NCI-H2196 treated with DMSO at 0.1 percent for 48 hours (cell line): Measurements from ENCODE around the gene DNPEP.
A peak's percentile ranks its signal among the peaks of the same experiment; 100 is the strongest.

Source experiments
- DNase-seq: peaks from one replicate; lab custom pipeline; 2025; ENCODE audit not compliant: unreplicated experiment; lab: John Stamatoyannopoulos, UW

The DNPEP gene

DNA sequence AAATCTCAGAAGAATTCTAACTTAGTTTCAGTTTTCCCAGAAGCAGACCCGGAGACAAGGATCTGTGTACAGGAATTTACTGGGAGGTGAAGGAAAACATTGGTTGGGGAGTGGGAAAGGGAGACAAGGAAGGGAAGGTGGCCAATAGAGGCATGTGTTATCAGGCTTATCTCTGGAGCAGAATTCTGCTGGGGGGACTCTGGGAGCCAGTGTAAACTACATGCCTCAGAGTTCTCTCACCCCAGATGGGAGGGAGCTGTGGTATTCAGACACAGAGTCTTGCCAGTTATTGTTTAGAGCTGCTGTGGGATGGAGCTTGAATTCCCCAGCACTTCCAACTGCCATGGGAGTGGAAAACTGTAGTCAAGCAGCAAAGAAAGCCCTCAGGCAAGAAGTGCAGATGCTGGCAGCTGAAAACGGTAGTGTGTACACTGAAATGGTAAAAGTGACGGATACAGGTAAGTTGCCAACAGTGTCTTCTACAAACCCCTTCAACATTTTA, 19.0 kb downstream of the DNPEP start:
- peak; percentile 32 for DNase-seq

DNA sequence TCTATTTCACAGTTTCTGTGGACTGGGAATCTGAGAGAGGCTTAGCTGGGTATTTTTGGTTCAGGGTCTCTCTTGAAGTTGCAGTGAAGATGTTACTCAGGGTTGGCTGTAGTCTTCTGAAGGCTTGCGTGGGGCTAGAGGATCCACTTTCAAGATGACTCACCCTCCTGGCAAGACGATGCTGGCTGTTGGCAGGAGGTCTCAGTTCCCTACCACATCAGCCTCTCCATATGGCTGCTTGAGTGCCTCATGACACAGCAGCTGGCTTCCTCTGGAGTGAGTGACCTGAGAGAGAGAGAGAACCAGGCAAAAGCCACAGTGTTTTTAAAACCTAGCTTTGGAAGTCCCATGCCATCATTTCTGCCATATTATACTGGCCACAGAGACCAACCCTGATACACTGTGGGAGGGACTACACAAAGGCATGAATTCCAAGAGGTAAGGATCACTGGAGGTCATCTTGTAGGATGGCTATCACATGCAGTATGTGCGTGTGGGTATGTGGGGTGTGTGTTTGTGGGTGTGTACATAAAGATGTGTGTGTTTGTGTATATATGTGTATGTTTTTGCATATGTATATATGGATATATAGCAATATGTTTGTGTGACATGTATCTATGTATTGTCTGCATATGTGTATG, 25.1 kb downstream of the DNPEP start:
- peak; percentile 66 for DNase-seq

DNA sequence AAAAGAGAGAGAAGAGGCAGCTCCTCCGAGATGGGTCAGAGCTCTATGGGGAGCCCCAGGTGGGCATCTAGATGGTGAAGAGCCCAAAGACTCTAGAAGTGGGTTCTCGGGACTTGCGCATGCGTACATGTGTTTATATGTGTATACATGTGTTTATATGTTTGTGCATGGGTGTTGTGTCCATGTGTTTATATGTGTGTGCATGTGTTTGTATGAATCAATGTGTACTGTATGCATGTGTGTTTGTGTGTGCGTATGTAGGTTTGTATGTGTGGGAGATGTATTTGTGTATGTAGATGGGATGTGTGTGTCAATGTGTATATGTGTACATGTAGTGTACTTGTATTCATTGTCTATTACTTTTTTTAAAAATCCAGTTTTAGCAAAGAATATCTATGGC, 25.6 kb downstream of the DNPEP start:
- no peak for DNase-seq

DNA sequence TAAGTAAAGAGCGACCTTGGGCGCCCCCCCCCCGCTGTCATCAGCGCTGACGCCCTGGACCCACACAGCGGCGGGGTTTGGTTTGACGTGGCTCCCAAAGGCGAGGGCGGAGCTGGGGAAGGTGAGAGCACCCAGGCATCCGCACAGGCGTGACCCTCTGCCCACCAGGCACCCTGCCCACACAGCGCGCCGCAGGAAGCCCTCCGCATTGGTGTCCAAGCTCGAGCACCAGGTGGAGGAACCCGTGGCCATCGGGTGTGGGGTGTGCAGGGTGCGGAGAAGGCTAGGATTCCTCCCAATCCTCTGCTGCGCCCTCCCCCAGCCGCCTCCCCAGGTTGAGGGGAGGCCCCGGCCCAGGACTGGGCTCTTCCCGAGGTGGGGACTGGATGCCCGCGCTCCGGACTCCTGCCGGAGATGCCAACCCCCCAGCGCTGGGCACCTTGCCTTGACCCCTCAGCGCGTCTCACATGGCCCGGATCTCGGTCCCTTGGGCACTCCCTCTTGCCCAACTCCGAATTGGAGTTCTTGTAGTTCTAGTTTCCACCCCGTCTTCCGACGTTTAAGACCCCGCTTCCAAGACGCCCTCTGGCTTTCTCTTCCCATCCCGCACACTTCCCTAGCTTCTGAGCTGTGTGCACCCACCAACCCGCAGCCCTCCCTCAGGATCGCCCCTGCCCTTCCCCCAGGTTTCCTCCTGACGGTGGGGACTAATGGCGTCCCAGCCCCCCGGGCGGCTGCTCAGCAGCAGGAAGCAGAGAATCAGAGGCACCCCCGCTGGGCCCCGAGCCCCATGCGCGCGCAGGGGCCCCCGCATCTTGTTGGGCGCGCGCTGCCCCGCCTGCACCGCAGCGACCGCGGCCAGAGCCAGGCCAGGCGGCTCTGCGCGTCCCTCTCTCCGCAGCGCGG, 29.3 kb downstream of the DNPEP start:
- DNase-seq: no peak

DNA sequence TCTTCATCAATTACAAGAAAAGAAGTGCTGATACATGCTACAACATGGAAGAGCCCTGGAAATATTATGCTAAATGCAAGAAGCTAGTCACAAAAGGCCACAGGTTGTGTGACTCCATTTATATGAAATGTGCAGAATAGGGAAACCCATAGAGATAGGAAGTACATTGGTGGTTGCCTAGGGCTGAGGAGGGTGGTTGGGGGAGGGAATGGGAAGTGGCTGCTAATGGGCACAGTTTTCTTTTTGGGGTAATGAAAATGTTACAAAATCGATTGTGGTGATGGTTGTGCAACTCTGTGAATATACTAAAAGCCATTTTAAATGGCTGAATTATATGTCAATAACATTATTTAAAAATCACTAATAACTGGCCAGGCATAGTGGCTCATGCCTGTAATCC, 30.9 kb downstream of the DNPEP start:
- no peak for DNase-seq

DNA sequence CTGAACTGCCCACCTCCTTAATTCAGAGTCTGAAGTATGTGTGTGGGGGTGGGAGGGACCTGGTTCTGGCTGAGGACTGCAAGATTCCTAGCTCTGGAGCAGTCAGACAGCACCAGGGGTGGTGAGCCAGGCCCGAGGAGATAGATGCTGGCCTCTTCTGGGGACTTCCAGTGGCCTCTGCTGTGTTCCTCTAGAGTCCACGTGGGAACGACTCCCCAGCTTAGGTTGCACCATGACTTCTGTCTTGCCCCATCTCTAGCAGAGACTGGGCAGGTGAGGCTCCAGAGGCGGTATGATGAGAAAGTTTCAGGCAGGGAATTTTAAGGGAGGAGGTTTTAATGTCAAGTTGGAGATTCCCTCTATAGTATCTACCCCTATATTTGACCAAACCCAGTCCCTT, 33.1 kb downstream of the DNPEP start:
- DNase-seq: no peak

DNA sequence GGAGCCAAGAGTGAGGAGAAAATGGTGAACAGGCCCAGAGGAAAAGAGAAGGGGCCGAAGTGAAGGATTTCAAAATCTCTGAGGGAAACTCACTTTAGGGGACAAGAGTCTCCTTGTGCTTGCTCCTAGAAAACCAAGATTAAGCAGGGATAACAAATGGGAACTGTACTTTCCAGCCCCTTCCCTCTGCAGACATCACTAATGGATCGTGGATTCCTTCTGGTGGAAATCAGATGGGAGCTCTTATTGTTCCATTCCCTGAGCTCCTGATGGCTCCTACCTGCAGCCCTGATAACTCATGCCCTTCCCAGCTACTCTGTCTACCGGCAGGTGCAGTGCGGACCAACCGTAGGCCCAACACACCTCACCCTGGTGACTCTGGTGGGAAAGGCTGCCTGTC, 34.6 kb downstream of the DNPEP start:
- no peak for DNase-seq

DNA sequence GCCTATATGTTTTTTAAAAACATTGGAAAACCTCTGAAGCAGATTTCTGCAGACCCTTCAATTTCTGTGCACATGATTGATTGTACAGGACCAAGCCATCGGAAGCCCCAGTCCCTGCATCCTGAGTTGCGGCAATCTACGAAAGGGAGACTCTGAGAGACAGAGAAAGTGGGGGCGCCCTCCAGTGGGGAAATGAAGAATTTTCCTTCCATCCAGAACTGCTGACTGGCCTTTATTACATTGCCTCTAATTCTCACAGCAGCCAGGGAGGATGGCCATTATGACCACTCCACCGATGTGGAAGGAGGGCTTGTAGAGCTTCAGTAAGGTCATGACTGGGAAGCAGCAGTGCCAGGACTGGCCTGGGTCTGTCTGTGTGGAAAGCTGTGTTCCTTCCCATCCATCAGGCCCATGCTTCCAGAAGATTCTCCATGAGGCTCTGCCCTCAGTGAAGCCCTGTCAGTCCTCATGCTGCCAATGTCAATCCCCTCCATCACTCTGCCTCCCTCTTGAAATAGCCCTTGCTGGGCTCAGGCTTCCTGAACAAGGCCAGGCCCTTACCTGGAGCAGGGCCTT, 35.2 kb downstream of the DNPEP start:
- DNase-seq: peak; percentile 39

DNA sequence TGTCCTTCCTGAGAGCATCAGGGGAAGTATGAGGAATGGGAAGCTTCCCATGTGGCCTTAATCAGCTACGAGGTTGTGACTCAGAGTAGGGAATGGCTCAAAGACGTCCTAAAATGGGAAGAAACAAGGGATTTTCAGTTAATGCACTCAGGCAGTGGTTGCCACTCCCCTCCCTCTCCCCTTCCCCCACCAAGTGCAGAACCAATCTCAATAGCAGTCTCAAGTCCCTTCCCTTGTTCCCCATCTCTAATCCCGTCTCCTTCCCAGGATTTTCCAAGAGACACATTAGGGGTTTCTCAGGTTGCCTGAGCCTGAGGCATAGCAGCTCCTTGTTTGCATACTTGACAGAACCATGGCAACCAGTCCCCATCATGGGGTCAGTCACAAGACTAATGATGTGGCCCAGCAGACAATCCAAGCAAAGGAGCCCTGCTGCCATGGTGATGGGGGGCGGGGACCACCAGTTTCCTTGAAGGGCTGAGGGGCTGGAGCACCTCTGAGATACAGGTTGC, 36.9 kb downstream of the DNPEP start:
- no peak for DNase-seq

DNA sequence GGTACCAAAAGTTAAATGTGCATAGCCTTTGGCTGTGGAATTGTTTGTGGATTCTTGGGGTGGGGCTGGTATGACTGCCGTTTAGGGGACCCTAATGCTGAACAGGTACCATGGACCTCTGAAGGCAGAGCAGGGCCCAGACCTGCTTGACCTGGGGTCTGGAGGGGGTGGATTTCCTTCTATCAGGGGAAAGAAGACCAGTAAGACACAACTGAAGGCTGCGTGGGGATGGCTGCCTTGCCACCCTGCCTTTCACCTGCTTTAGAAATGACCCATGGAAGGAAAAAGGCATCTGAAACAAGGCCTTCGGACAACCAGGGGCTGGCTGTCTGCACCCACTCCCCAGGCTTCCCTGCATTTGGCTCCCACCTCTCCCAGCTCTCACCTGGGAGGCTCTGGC, 37.5 kb downstream of the DNPEP start:
- DNase-seq: no peak

DNA sequence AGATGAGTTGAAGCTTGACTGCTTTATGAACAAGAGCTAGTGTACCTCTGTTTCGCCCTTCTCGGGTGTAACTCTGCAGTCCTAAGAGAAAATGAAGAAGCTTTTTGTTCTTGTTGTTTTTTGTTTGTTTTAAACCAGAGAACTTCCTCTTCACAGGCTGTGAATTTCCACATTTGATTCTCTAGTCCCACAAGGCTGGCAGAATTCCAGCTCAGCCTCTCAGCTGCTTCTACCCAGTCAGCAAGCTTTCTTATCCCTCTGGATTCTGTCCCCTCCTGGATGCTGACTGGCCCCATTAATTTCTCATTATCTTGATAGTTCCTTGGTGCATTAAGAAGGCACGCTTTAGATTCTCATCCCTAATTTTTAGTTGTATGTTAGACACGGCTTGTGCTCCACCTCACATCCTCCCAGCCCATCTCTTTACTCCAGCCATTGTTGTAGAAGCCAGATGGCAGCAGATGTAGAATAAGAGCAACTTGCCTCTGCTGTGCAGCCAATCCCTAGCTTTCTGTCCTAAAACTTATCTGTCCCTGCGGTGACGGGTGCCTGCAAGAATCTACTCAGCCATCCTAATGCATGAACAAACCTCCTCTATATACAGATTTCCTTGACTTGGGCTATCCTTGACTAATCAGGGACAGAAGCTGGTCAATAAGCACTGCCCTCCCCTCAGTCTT, 42.8 kb downstream of the DNPEP start:
- peak; percentile 69 for DNase-seq

DNA sequence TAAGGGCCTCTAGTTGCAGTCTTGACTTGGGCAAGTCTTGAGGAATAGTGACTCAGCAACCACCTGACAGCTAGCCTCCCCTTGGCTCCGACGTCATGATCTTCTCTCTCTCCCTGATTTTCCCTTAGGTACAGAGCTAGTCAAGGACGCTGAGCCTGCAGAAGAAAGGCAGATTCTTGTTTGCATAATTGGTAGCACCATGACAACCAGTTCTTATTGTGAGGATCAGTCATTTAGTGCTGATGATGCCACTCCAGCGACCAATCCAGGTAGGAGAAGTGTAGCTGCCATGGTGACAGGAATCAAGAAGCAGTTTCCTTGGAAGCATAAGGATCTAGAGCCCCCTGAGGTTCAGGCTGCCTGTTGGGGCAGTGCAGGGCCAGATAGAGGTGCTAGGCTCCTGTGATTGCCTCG, 52.3 kb downstream of the DNPEP start:
- DNase-seq: no peak

DNA sequence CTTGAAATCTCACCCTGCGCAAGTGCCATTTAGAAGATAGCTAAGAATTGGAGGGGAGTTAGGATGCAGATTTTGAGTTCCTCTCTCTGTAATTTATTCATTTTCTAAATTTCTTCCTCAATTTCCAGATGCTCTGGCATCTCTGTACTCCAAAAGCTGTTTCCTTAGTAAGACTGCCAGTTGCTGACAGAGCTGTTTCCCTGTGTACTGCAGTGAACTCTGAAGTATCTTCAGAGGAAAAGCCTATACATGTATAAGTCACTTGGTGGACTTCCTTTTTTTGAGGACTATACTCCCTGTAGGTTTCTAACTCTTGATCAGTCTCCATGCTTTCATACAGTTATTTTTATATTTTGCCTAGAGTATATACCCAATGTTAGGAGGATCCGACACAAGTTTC, 53.6 kb downstream of the DNPEP start:
- no peak for DNase-seq

DNA sequence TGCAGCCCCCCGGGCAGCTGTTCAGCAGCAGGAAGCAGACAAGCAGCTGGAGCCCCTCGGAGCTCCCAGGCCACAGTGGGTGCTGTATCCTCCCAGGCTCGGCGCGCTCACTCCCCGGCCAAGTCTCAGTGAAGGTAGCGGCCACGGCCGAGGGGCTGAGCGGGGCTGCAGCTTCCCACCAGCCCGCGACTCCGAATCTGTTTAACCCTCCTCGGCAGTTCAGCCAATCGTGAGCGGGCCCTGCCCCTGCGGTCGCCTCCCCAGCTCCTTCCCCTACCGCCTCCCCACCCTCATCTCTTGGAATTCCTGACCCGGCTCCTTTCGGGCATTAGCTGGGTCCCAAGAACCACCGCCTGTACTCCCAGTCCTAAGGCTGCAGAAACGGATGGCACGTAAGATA, 55.2 kb downstream of the DNPEP start, which contains the start of gene RESP18:
Gene RESP18 (minus strand): TSS at position 203 of the 400 bp plus-strand sequence.
- no peak for DNase-seq

DNA sequence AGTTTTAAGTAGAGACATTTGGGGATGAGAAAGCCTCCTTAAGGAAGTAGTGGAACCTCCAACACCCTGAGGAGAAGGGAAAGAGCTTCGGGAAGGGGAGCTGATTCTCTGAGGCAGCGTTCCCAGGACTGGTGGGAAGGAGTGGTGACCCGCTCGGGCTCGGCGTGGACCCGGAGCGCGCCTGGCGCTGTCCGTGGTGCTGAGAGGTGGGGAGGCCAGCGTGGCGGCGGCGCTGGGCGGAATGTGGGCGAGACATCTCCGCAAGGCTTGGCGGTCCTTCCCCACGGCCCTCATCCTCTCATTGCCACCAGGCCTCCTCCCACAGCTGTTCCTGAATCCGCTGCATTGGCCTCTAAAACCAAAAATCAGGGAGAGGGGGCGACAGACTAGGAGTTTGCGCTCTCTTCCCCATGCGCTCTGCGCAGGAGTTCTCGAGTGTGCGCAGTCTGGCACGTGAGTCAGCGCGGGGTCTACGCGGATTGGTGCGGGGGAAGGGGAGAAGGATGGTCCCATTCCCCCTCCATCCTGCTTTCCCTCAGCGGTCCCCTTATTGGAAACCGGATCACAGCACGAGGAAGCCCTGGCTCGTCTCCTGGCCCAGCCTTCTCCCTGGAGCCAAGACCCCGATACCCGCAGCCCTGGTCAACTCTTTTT, 56.0 kb downstream of the DNPEP start:
- no peak for DNase-seq

DNA sequence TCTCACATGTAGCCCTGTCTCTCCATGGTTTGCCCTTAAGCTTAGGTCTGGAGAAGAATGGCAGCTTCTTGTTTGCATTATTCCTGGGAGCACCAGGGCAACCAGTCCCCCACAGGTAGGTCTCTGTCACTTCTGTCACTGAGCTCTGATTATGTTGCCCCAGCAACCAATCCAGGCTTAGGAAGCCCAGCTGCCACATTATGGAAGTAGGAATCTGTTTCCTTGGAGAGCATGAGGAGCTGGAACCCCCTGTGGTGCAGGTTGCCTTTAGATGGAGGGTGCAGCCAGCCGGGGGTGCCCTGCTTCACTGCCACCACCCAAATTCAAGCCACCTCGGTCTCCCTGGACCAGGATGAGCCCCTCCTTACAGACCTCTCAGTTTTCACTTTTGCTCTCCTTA, 60.0 kb downstream of the DNPEP start:
- no peak for DNase-seq

DNA sequence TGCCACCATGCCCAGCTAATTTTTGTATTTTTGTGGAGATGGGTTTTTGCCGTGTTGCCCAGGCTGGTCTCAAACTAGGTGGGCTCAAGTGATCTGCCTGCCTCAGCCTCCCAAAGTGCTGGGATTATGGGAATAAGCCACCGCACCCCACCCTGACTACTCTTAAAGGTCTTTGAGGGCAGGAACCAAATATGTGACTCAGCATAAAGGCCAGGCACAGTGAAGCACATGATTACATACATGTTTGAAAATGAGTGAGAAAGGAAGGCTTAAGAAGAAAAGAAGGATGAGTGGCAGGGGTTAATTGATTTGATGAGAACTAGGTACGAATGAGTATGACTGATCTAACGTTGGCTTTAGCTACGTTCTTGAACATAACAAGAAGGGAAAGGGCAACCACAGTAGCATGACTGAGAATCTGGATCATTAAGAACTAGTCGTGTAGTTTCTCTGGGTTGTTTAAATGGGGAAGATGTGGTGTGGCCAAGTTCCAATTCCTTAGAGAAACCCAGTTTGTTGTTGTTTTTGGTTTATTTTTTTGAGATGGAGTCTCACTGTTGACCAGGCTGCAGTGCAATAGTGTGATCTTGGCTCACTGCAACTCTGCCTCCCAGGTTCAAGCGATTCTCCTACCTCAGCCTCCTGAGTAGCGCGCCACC, 61.9 kb downstream of the DNPEP start:
- DNase-seq: no peak

DNA sequence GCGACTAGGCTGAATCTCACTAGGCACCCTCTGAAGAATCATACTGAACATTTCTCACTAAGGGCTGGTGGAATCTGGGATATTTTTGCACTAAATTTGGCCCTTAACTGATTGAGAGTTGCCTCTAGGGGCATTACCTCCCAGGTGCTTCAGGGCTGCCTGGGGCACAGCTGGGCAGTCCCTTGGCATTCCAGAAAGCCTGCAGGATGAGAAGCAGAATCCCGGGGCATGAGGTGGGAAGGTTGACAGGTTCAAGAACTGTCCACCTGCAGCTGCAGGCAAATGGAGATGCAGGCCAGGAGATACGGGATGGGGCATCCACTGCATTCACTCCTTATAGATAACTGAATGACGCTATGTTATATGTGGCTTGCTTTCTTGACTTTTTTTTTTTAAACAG, 62.6 kb downstream of the DNPEP start:
- DNase-seq: no peak

DNA sequence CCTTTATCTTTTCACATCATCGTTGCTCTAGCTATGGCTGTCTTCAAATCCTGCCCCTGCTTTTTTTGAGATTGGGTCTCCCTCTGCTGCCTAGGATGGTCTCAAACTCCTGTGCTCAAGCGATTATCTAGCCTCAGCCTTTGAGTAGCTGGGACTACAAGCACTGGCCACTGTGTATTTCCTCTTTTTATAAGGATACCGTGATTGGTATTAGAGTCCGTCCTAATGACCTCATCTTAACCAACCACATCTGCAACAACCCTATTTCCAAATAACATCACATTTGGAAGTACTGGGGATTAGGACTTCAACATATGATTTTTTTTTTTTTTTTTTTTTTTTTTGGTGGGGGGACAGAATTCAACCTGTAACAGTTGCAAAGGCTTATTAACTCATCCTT, 64.3 kb downstream of the DNPEP start:
- DNase-seq: no peak
